Hematopoietic multipotent progenitor cell treated with erythropoietin and hydrocortisone succinate and interleukin-3 and kit ligand, for 4 days (in vitro differentiated cells): Measurements from ENCODE around the gene PTPN2.
"Not testable (repeated sequence)": the region's sequence is repeated elsewhere in the genome, so short reads cannot be mapped to it uniquely, and the experiment has no call there.

ENCODE experiments used
- DNase-seq: peaks from one replicate; pipeline ENCODE4 v3.0.0-alpha.2; 2015

The PTPN2 gene

DNA sequence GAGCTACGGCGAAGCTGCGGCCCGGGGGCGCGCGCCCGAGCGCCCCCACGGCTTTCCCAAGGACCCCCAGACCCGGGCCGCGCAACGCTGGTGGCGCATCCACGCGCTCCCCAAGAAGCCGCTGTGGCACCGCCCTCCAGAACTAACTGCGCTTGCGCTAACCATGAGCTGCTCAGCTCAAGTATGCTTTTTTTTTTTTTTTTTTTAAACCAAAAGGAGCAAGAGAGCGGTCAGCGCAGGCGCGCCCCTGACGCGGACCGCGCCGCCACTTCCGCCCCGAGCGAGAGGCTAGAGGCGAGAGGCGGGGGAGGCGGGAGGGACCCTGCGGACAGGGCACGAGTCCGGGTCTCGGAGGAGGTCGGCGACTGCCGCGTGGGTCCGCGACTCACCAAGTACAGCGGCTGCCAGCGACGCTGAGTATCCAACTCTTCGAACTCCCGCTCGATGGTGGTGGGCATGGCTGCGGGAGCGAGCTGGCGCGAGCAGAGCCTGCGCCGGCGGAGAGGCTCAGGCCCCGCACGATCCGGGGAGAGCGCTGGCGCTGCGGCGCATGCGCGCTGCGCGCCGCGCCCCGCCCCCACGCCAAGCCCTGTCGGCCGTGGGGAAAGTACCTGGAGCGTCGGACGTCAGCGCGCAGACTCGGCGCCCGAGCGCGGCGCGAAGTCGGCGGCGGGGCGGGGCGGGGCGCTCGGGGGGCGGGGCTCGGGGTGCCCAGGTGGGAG lies at the start of gene PTPN2:
Gene PTPN2 (minus strand): TSS at position 554 of the 722 bp plus-strand sequence. CDS start 96 bp downstream, at position 458.
- DNase-seq: peak; percentile 97

GRCh38 chr18:12933327-12933726 lies 49.3 kb upstream of the PTPN2 start:
- DNase-seq: no peak

DNA sequence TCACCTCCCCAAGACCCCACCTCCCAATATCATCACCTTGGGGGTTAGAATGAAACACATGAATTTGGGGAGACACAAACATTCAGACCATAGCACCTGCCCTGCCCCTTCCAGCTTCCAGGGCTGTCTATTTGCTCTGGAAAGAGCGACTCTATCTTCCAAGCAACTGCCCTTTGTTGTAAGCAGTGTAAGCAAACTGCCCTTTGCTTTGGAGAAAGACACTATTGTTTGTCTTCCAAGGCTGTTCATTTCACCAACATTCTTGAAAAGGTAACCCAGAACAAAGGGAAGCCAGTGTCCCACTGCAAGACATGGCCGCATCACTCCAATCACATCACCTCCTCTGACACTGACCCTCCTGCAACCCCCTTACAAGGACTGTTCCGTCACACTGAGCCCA lies 46.9 kb upstream of the PTPN2 start:
- DNase-seq: no peak

DNA sequence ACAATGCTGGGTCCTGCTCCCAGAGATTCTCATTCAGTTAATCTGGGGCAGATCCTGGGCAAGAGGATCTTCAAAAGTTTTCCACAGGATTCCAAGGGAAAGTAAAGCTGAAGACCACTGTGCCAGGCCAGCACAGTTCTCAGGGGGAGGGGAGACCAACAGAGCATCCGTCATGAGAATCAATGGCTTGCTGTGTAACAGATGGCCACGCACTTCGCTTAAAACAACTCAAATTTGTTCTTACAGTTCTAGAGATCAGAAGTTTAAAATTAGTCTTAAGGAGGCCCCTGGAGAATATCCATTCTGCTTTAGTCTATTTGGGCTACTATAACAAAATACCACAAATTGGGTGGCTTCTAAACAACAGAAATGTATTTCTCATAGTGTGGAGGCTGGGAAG lies 46.3 kb upstream of the PTPN2 start:
- no peak for DNase-seq

- DNase-seq: no peak
These were observed 45.5 kb upstream of the PTPN2 start for GRCh38 chr18:12929477-12930083.

DNA sequence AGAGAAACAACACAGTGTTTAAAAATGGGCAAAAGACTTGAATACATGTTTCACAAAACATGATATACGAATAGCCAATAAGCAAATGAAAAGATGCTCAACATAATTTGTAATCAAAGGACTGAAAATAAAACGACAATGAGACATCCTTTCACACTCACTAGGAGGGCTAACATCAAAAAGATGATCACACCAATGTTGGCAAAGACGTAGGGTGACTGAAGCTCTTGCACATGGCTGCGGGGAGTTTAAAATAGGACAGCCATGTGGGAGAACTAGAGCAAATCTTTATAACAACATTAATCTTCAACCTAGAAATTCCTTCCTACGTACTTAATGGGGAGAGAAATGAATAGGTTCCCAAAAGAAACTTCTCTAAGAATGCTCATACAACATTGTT lies 44.6 kb upstream of the PTPN2 start:
- DNase-seq: no peak

- no peak for DNase-seq
These were observed 44.2 kb upstream of the PTPN2 start for GRCh38 chr18:12928206-12928605.

GRCh38 chr18:12924616-12925015 lies 40.6 kb upstream of the PTPN2 start:
- no peak for DNase-seq

DNA sequence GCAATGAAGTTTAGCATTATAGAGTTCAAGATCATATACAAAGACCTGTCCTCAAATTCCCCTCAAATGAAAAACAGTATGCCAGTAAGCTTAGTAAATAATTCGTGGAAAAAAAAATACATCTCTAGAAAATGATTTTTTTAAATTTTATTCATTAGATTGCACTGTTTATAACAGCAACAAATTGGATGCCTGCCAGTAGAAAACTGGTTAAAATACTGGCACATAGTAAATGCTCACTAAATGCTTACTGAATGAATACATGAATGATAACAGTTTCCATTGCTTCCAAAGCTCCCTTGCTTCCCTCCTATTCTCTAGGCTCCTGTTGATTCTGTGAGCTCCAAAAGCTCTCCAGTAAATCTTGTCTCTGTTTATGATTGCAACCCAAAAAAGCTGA lies 38.2 kb upstream of the PTPN2 start:
- DNase-seq: no peak

DNA sequence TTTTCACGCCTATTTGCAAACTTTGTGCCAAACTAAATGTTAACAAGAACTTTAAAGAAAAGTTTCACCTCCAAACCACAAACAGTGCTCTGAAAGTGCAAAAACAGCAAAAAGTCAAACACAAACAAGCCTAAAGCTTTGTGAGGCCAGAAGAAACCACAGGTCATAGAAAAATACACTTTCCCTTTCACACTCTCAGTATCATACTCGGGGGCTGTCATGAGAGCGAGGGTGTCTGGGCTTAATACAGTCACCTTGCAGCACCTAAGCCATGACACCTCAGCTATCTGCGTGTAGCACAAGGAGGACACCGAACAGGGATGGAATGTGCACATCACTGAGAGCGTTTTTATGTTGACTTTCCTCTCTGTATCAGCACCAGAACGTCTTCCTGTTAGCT lies 37.1 kb upstream of the PTPN2 start:
- no peak for DNase-seq

- DNase-seq: no peak
These were observed 28.1 kb upstream of the PTPN2 start for GRCh38 chr18:12911929-12912703.

- peak; percentile 62 for DNase-seq
These were observed 27.2 kb upstream of the PTPN2 start for GRCh38 chr18:12911025-12911928.

GRCh38 chr18:12908706-12909105 lies 24.7 kb upstream of the PTPN2 start:
- no peak for DNase-seq

DNA sequence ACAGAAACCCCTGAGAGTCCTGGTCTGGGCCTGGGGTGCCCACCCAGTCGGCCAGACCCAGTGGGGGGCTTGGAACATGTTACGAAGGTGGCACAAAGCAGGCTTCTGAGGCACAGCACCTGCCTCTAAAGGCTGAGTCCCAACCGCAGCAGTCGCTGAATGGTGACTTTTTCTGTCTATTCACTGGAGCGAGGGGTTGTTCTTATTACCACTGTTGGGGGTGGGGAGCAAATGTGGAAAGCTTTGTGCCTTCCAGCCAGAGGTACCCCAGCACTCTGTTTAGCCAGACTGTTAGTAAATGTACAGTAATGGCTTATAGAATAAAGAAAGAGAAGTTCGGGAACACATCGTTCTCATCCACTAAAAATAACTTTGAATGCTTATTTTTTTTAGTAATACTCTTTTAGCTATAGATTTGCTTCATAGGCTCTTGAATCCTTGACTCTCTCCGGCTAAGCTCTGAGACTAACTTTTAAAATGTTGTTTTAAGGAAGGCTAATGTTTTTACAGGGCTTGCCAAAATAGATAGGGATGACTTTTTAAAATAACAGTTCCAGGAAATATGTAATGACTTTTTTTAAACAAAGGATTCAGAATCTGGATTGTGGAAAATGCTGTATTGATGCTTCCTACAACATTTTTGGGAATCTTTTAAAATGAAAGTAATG lies 23.4 kb upstream of the PTPN2 start:
- DNase-seq: no peak

GRCh38 chr18:12906773-12907172 lies 22.7 kb upstream of the PTPN2 start:
- no peak for DNase-seq

- DNase-seq: no peak
These were observed 22.1 kb upstream of the PTPN2 start for GRCh38 chr18:12906119-12906518.

DNA sequence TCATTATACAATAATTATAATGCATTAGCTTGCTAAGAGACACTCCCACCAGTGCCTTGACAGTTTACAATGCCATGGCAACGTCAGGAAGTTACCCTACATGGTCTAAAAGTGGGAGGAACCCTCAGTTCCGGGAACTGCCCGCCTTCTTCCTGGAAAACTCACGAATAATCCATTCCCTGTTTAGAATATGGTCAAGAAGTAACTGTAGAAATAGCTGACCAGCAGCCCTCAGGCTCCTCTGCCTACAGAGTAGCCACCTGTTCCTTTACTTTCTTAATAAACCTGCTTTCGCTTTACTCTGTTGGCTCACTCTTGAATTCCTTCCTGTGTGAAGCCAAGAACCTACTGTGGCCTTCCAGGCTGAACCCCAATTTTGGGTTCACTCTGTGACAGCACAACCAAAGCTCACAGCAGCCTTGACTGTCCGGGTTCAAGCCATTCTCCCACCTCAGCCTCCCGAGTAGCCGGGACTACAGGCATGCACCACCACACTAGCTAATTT lies 20.0 kb upstream of the PTPN2 start:
- DNase-seq: peak; percentile 87

GRCh38 chr18:12901208-12901607 lies 17.2 kb upstream of the PTPN2 start:
- DNase-seq: not testable (repeated sequence)

GRCh38 chr18:12896784-12897333 lies 12.8 kb upstream of the PTPN2 start:
- not testable (repeated sequence) for DNase-seq

- DNase-seq: no peak
These were observed 11.6 kb upstream of the PTPN2 start for GRCh38 chr18:12895626-12896025.

DNA sequence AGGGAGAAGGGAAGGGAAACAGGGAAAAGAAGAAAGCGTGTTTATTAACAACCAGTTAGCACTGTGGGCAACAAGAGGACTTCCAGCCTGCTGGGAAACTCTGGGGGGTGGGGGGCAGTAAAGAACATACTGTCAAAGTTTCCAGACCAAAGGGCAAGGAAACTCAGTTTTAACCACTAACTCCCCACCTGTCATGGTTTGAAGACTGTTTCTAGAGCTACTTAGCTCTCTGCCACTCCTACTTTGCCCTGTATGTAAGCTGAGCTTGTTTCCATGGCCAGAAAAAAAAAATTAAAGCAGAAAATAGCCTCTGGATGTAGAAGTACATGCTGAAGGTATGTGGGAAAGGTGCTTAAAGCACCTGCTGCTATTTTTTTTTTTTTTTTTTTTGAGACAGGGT lies 11.0 kb upstream of the PTPN2 start:
- DNase-seq: no peak

DNA sequence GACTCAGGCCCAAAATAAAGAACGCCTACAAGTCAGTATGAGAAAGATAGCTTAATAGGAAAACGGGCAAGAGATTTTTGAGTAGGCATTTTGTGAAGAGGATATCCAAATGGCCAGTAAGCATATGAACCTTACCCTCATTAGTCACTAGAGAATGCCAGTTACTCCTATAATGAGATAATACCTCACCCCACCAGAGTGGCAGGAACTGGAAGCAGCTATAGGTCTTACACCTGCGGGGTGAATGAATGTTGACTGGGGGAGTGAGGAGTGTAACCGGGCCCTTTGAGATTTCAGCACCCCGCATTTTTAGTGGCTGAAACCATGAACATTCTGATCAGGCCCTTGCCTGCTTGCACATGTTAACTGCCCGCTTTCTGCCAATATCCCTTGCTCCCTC lies 7.5 kb upstream of the PTPN2 start:
- no peak for DNase-seq
